K562 (cell line): Measurements from ENCODE around the gene PRSS57. TPM values are rescaled to one million over a fixed set of nuclear protein-coding genes. Genes with fewer than 3 reads are reported as not detected.

Source experiments
- ARID1B ChIP-seq: fragments of 450-650 bp; IDR thresholded peaks from 2 replicates; pipeline ENCODE4 v1.6.1; 2016; ENCODE audit warnings: antibody characterized with exemption, mild to moderate bottlenecking, inconsistent platforms
- ARID3B ChIP-seq: fragments of 250-450 bp; sonication (Bioruptor Pico); IDR thresholded peaks from 2 replicates; pipeline ENCODE4 v1.4.0; 2020; ENCODE audit warnings: borderline replicate concordance
- CBX8 ChIP-seq: fragments of 200-600 bp; sonication (generic); IDR thresholded peaks from 2 replicates; pipeline ENCODE4 v1.6.1; 2012; ENCODE audit warnings: borderline replicate concordance, mixed run types, low read depth, mild to moderate bottlenecking, moderate library complexity, mixed read lengths, low read length, control low read depth, inconsistent platforms; ENCODE audit not compliant: poor library complexity, severe bottlenecking; ENCODE audit errors: extremely low read depth
- CTBP1 ChIP-seq: fragments of 450-650 bp; IDR thresholded peaks from 2 replicates; pipeline ENCODE4 v1.6.1; 2016; ENCODE audit warnings: borderline replicate concordance
- DPF2 ChIP-seq: fragments of 450-650 bp; IDR thresholded peaks from 2 replicates; pipeline ENCODE4 v1.6.1; 2016
- E2F4 ChIP-seq: sonication (generic); formaldehyde crosslinking; IDR thresholded peaks from 2 replicates; pipeline ENCODE4 v1.8.0; 2022; ENCODE audit warnings: mild to moderate bottlenecking, low read depth, missing genetic modification reagents
- HINFP ChIP-seq: fragments of 450-650 bp; conservative IDR thresholded peaks from 2 replicates; pipeline ENCODE4 v1.6.1; 2016; ENCODE audit warnings: missing genetic modification characterization, low read depth, mild to moderate bottlenecking, control low read depth, missing compliant biosample characterization
- HLTF ChIP-seq: fragments of 450-650 bp; IDR thresholded peaks from 2 replicates; pipeline ENCODE4 v1.6.1; 2016
- HNRNPLL ChIP-seq: fragments of 200-400 bp; formaldehyde crosslinking; IDR thresholded peaks from 2 replicates; pipeline ENCODE4 v1.6.1; 2017; ENCODE audit warnings: low read length, low read depth, mild to moderate bottlenecking; ENCODE audit not compliant: poor library complexity, severe bottlenecking
- JUND ChIP-seq, 2 experiments: IDR thresholded peaks; 2 replicates in 1 of 2; 3 replicates in 1 of 2; pipeline ENCODE4 v1.6.1; 2011; ENCODE audit warnings: borderline replicate concordance in 2 of 2, low read depth in 2 of 2, low read length in 2 of 2, improper control_type of control experiment in 1 of 2, missing biosample characterization in 1 of 2, missing genetic modification characterization in 1 of 2, missing genetic modification reagents in 1 of 2
- KDM5B ChIP-seq: fragments of 200-600 bp; sonication (generic); IDR thresholded peaks from 2 replicates; pipeline ENCODE4 v1.6.1; 2012; ENCODE audit warnings: low read depth, mild to moderate bottlenecking, moderate library complexity, low read length, control low read depth, inconsistent platforms; ENCODE audit not compliant: insufficient replicate concordance
- LEF1 ChIP-seq: fragments of 450-650 bp; IDR thresholded peaks from 2 replicates; pipeline ENCODE4 v1.6.1; 2016; ENCODE audit warnings: mild to moderate bottlenecking
- MYC ChIP-seq, 2 experiments: fragments of 250-450 bp in 1 of 2; sonication (Bioruptor Pico) in 1 of 2; IDR thresholded peaks; 2 replicates each; pipeline versions ENCODE4 v1.5.1 to v1.6.1; 2012 to 2021; ENCODE audit warnings: low read depth in 2 of 2, borderline replicate concordance in 1 of 2, improper control_type of control experiment in 1 of 2, low read length in 1 of 2, mild to moderate bottlenecking in 1 of 2, moderate library complexity in 1 of 2
- NCOA1 ChIP-seq: fragments of 450-650 bp; IDR thresholded peaks from 2 replicates; pipeline ENCODE4 v1.6.1; 2016; ENCODE audit warnings: low read depth
- POLR3A ChIP-seq: IDR thresholded peaks from 2 replicates; pipeline ENCODE4 v1.6.1; 2011; ENCODE audit warnings: borderline replicate concordance, mild to moderate bottlenecking, moderate library complexity; ENCODE audit not compliant: insufficient read length, insufficient read depth; ENCODE audit errors: extremely low read depth
- RBBP5 ChIP-seq: fragments of 200-600 bp; sonication (generic); IDR thresholded peaks from 2 replicates; pipeline ENCODE4 v1.6.1; 2012; ENCODE audit warnings: borderline replicate concordance, mild to moderate bottlenecking, low read length, control low read depth, inconsistent platforms; ENCODE audit not compliant: insufficient read depth, poor library complexity, severe bottlenecking
- ZBTB8A ChIP-seq: fragments of 450-650 bp; IDR thresholded peaks from 2 replicates; pipeline ENCODE4 v1.6.1; 2018; ENCODE audit warnings: mild to moderate bottlenecking, moderate library complexity; ENCODE audit not compliant: partially characterized antibody
- ZNF239 ChIP-seq: fragments of 250-450 bp; sonication (Bioruptor Pico); IDR thresholded peaks from 2 replicates; pipeline ENCODE4 v1.4.0; 2020; ENCODE audit warnings: mild to moderate bottlenecking
- polyA plus RNA-seq, 8 experiments: library from polyadenylated mRNA; depleted of rRNA in 4 of 8; stranded (reverse) in 5 of 8; unstranded in 3 of 8; fragments of >200 nt; fragmentation: Nextera tagmentation in 2 of 8; fragmentation: Illumina TruSeq in 1 of 8; extraction: Ambion mirVana in 2 of 8; extraction: Trizol in 1 of 8; gene quantifications; 2 replicates each; pipeline versions ENCODE4 v1.2.1 to v1.2.3, GENCODE V29; 2011 to 2014; ENCODE audit warnings: inconsistent platforms in 1 of 8, missing spikeins in 1 of 8
- total RNA-seq, 7 experiments: library from RNA; depleted of rRNA in 6 of 7; stranded (reverse); fragments of >200 nt in 6 of 7; fragmentation: Illumina TruSeq in 2 of 7; extraction: Trizol in 2 of 7; gene quantifications; 2 replicates each; pipeline versions ENCODE4 v1.2.1 to v1.2.3, GENCODE V29; 2011 to 2021; ENCODE audit warnings: low replicate concordance in 1 of 7
- TF ChIP-seq, protein P1 (sequence below): fragments of 250-450 bp; sonication (Bioruptor Pico); IDR thresholded peaks from 2 replicates; pipeline ENCODE4 v1.9.0; 2021; ENCODE audit warnings: mild to moderate bottlenecking, inconsistent platforms

PRSS57 gene
- total and polyA plus RNA-seq, 9 of the 15 experiments (the other 6 are each of a cell fraction or from before 2014, with no cell fraction given), result 0.06 to 2.5 (median 1.3) TPM; not detected in 3

DNA sequence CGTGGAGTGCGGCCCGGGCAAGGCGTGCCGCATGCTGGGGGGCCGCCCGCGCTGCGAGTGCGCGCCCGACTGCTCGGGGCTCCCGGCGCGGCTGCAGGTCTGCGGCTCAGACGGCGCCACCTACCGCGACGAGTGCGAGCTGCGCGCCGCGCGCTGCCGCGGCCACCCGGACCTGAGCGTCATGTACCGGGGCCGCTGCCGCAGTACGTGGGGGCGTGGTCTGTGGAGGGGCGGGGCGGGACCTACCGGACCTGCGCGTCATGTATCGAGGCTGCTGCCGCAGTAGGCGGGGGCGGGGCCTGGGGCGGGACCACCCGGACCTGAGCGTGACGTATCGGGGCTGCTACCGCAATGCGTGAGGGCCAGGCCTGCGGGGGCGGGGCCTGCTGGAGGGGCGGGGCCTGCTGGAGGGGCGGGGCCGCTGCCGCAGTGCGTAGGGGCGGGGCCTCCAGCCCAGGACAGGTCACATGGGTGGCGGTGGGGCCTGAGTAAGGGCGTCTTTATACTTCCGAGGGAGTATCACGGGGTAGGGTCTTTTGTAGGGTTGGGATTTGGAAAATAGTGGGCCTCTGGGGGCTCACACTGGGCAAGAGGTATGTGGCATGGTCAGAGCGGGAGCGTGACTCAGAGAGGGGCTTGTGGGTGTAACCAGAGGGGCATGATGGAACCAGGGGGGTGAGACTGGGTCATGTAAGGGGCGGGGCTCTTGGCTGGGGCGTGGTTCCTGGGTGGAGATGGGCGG lies 14.8 kb downstream of the PRSS57 start (continued):
- TF ChIP-seq ARID3B (CRISPR knock-in tag) (no peak), DPF2 (peak; percentile 83), MYC (IDR thresholded peaks at IDR 0.05; ENCODE audit: low read depth, low read length) (peak; percentile 70), MYC (CRISPR knock-in tag; IDR thresholded peaks at IDR 0.05; ENCODE audit: borderline replicate concordance, low read depth) (no peak), NCOA1 (peak; percentile 38; the same call in 1 of the 2 replicates), ZBTB8A (no peak), JUND (IDR thresholded peaks at IDR 0.05; ENCODE audit: borderline replicate concordance, low read depth, low read length) (peak; percentile 51; the same call in 1 of the 2 replicates), JUND (tag; IDR thresholded peaks at IDR 0.05; ENCODE audit: borderline replicate concordance, low read depth, low read length) (no peak; the same call in 2 of the 3 replicates), ARID1B (peak; percentile 67), POLR3A (no peak), E2F4 (CRISPR knock-in tag) (no peak), KDM5B (peak; percentile 69), LEF1 (0 out of 2 replicates have a peak, but pooled peaks have one; percentile 47), ZNF239 (CRISPR knock-in tag) (no peak), RBBP5 (peak; percentile 57), HINFP (tag) (no peak), HNRNPLL (no peak), CBX8 (no peak), CTBP1 (peak; percentile 99), HLTF (0 out of 2 replicates have a peak, but pooled peaks have one; percentile 60)
- TF ChIP-seq, protein P1, sequence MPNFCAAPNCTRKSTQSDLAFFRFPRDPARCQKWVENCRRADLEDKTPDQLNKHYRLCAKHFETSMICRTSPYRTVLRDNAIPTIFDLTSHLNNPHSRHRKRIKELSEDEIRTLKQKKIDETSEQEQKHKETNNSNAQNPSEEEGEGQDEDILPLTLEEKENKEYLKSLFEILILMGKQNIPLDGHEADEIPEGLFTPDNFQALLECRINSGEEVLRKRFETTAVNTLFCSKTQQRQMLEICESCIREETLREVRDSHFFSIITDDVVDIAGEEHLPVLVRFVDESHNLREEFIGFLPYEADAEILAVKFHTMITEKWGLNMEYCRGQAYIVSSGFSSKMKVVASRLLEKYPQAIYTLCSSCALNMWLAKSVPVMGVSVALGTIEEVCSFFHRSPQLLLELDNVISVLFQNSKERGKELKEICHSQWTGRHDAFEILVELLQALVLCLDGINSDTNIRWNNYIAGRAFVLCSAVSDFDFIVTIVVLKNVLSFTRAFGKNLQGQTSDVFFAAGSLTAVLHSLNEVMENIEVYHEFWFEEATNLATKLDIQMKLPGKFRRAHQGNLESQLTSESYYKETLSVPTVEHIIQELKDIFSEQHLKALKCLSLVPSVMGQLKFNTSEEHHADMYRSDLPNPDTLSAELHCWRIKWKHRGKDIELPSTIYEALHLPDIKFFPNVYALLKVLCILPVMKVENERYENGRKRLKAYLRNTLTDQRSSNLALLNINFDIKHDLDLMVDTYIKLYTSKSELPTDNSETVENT (CRISPR knock-in tag), result peak; percentile 94
